ENCODE results near the gene DSP.

Gene DSP

DNA sequence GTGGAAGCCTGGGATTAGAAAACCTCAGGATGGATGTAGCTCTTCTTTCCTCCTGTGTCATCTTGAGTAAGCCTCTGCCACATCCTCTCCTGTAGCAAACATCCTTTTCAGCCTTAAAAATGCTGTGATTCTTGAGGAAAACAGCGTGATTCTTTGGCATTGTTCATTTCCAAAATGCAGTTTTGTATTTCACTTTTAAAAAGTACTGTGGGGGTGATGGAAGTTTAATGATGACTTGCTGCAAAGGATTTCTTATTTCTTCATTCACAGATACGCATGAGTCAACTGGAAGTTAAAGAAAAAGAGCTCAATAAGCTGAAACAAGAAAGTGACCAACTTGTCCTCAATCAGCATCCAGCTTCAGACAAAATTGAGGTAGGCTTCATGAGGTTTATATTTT lies 24.6 kb downstream of the DSP start:
- Histone ChIP-seq H3K9me3 (ENCODE audit: control insufficient read depth, low read depth, low read length) (no peaks in the 10 kb centered on the region), H3K9ac (ENCODE audit: low read length) (no peak overlapping the region), H3K4me3 (ENCODE audit: low read length) (no peak overlapping the region), H3K27ac (ENCODE audit: low read length) (no peak overlapping the region), H3K27me3 (ENCODE audit: control insufficient read depth, insufficient read depth, low read length) (no peaks in the 10 kb centered on the region), H3K4me1 (ENCODE audit: control insufficient read depth, low read depth, low read length) (no peaks in the 10 kb centered on the region), H3K36me3 (ENCODE audit: control insufficient read depth, low read depth, low read length) (peaks cover 61% of the 10 kb centered on the region)

GRCh38 chr6:7566617-7567173 lies 25.2 kb downstream of the DSP start:
- no peaks in the 10 kb centered on the region for H3K9me3 ChIP-seq (ENCODE audit: control insufficient read depth, low read depth, low read length)
- no peaks in the 10 kb centered on the region for H3K4me1 ChIP-seq (ENCODE audit: control insufficient read depth, low read depth, low read length)
- H3K4me3 ChIP-seq (ENCODE audit: low read length): no peak overlapping the region
- H3K27me3 ChIP-seq (ENCODE audit: control insufficient read depth, insufficient read depth, low read length): no peaks in the 10 kb centered on the region
- H3K9ac ChIP-seq (ENCODE audit: low read length): no peak overlapping the region
- H3K27ac ChIP-seq (ENCODE audit: low read length): no peak overlapping the region
- H3K36me3 ChIP-seq (ENCODE audit: control insufficient read depth, low read depth, low read length): peaks cover 67% of the 10 kb centered on the region

GRCh38 chr6:7568021-7568420 lies 26.6 kb downstream of the DSP start:
- Histone ChIP-seq H3K27ac (ENCODE audit: low read length) (no peak overlapping the region), H3K4me3 (ENCODE audit: low read length) (no peak overlapping the region), H3K9me3 (ENCODE audit: control insufficient read depth, low read depth, low read length) (no peaks in the 10 kb centered on the region), H3K4me1 (ENCODE audit: control insufficient read depth, low read depth, low read length) (no peaks in the 10 kb centered on the region), H3K27me3 (ENCODE audit: control insufficient read depth, insufficient read depth, low read length) (no peaks in the 10 kb centered on the region), H3K36me3 (ENCODE audit: control insufficient read depth, low read depth, low read length) (peaks cover 80% of the 10 kb centered on the region), H3K9ac (ENCODE audit: low read length) (no peak overlapping the region)

DNA sequence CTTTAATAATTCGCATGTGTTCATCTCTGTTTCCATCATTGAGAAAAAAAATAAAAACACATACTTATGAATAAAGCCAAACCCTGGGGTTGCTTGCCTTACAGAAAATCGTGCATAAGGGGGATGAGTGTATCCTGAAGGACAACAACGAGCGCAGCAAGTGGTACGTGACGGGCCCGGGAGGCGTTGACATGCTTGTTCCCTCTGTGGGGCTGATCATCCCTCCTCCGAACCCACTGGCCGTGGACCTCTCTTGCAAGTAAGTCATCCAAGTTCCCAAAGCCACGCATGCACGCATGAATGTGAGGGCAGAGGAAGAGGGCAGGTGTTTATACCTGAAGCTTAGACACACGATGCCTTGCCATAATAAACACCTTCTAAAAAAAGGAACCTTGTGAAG lies 27.6 kb downstream of the DSP start:
- H3K27ac ChIP-seq (ENCODE audit: low read length): no peak overlapping the region
- H3K27me3 ChIP-seq (ENCODE audit: control insufficient read depth, insufficient read depth, low read length): no peaks in the 10 kb centered on the region
- H3K36me3 ChIP-seq (ENCODE audit: control insufficient read depth, low read depth, low read length): peaks cover 79% of the 10 kb centered on the region

GRCh38 chr6:7572213-7572943 lies 30.9 kb downstream of the DSP start:
- Histone ChIP-seq H3K27me3 (ENCODE audit: control insufficient read depth, insufficient read depth, low read length) (no peaks in the 10 kb centered on the region), H3K4me1 (ENCODE audit: control insufficient read depth, low read depth, low read length) (no peaks in the 10 kb centered on the region), H3K27ac (ENCODE audit: low read length) (no peak overlapping the region), H3K36me3 (ENCODE audit: control insufficient read depth, low read depth, low read length) (peaks cover 88% of the 10 kb centered on the region), H3K9ac (ENCODE audit: low read length) (no peak overlapping the region), H3K4me3 (ENCODE audit: low read length) (no peak overlapping the region), H3K9me3 (ENCODE audit: control insufficient read depth, low read depth, low read length) (no peaks in the 10 kb centered on the region)

More for the DNA sequence above, 27.6 kb downstream of the DSP start:
- Histone ChIP-seq H3K9ac (ENCODE audit: low read length) (no peak overlapping the region), H3K4me3 (ENCODE audit: low read length) (no peak overlapping the region), H3K4me1 (ENCODE audit: control insufficient read depth, low read depth, low read length) (no peaks in the 10 kb centered on the region), H3K9me3 (ENCODE audit: control insufficient read depth, low read depth, low read length) (no peaks in the 10 kb centered on the region)

GRCh38 chr6:7574500-7574899 lies 33.0 kb downstream of the DSP start:
- no peaks in the 10 kb centered on the region for H3K27me3 ChIP-seq (ENCODE audit: control insufficient read depth, insufficient read depth, low read length)
- no peak overlapping the region for H3K27ac ChIP-seq (ENCODE audit: low read length)
- H3K9ac ChIP-seq (ENCODE audit: low read length): no peak overlapping the region
- H3K4me3 ChIP-seq (ENCODE audit: low read length): no peak overlapping the region
- H3K36me3 ChIP-seq (ENCODE audit: control insufficient read depth, low read depth, low read length): peaks cover 87% of the 10 kb centered on the region
- H3K4me1 ChIP-seq (ENCODE audit: control insufficient read depth, low read depth, low read length): no peaks in the 10 kb centered on the region
- H3K9me3 ChIP-seq (ENCODE audit: control insufficient read depth, low read depth, low read length): no peaks in the 10 kb centered on the region

DNA sequence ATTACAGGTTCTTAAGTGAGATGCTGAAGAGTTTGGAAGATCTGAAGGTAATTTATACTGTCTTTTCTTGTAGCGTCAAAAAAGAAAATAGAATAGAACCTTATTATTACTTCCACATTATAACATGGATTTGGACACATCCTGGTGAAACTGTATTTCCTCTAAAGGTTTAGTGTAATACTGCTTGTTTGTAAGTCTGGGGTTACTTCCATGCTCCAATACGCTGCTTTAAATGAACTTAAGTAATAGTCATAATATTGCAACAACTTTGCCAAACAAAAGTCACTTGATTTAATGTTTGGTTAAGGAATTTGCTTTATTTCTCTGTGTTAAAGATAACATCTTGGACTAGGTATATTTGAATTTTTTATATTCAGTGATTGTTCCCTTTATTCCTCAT lies 37.0 kb downstream of the DSP start:
- H3K9ac ChIP-seq (ENCODE audit: low read length): no peak overlapping the region
- H3K4me3 ChIP-seq (ENCODE audit: low read length): no peak overlapping the region
- H3K27ac ChIP-seq (ENCODE audit: low read length): no peak overlapping the region
- H3K9me3 ChIP-seq (ENCODE audit: control insufficient read depth, low read depth, low read length): no peaks in the 10 kb centered on the region
- H3K4me1 ChIP-seq (ENCODE audit: control insufficient read depth, low read depth, low read length): no peaks in the 10 kb centered on the region
- H3K27me3 ChIP-seq (ENCODE audit: control insufficient read depth, insufficient read depth, low read length): no peaks in the 10 kb centered on the region
- H3K36me3 ChIP-seq (ENCODE audit: control insufficient read depth, low read depth, low read length): peaks cover 83% of the 10 kb centered on the region

GRCh38 chr6:7578931-7579330 lies 37.5 kb downstream of the DSP start:
- H3K9ac ChIP-seq (ENCODE audit: low read length): no peak overlapping the region
- no peak overlapping the region for H3K4me3 ChIP-seq (ENCODE audit: low read length)
- H3K36me3 ChIP-seq (ENCODE audit: control insufficient read depth, low read depth, low read length): peaks cover 82% of the 10 kb centered on the region
- H3K27ac ChIP-seq (ENCODE audit: low read length): no peak overlapping the region
- H3K9me3 ChIP-seq (ENCODE audit: control insufficient read depth, low read depth, low read length): no peaks in the 10 kb centered on the region
- no peaks in the 10 kb centered on the region for H3K27me3 ChIP-seq (ENCODE audit: control insufficient read depth, insufficient read depth, low read length)
- H3K4me1 ChIP-seq (ENCODE audit: control insufficient read depth, low read depth, low read length): no peaks in the 10 kb centered on the region

DNA sequence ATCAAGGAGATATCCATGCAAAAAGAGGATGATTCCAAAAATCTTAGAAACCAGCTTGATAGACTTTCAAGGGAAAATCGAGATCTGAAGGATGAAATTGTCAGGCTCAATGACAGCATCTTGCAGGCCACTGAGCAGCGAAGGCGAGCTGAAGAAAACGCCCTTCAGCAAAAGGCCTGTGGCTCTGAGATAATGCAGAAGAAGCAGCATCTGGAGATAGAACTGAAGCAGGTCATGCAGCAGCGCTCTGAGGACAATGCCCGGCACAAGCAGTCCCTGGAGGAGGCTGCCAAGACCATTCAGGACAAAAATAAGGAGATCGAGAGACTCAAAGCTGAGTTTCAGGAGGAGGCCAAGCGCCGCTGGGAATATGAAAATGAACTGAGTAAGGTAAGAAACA lies 38.4 kb downstream of the DSP start:
- H3K4me1 ChIP-seq (ENCODE audit: control insufficient read depth, low read depth, low read length): no peaks in the 10 kb centered on the region
- H3K9me3 ChIP-seq (ENCODE audit: control insufficient read depth, low read depth, low read length): no peaks in the 10 kb centered on the region
- H3K27ac ChIP-seq (ENCODE audit: low read length): no peak overlapping the region
- peaks cover 78% of the 10 kb centered on the region for H3K36me3 ChIP-seq (ENCODE audit: control insufficient read depth, low read depth, low read length)
- no peak overlapping the region for H3K9ac ChIP-seq (ENCODE audit: low read length)
- H3K4me3 ChIP-seq (ENCODE audit: low read length): no peak overlapping the region
- H3K27me3 ChIP-seq (ENCODE audit: control insufficient read depth, insufficient read depth, low read length): no peaks in the 10 kb centered on the region

- H3K36me3 ChIP-seq (ENCODE audit: control insufficient read depth, low read depth, low read length): peaks cover 72% of the 10 kb centered on the region
- no peak overlapping the region for H3K9ac ChIP-seq (ENCODE audit: low read length)
- H3K9me3 ChIP-seq (ENCODE audit: control insufficient read depth, low read depth, low read length): no peaks in the 10 kb centered on the region
- H3K4me1 ChIP-seq (ENCODE audit: control insufficient read depth, low read depth, low read length): no peaks in the 10 kb centered on the region
- H3K4me3 ChIP-seq (ENCODE audit: low read length): no peak overlapping the region
- no peak overlapping the region for H3K27ac ChIP-seq (ENCODE audit: low read length)
- no peaks in the 10 kb centered on the region for H3K27me3 ChIP-seq (ENCODE audit: control insufficient read depth, insufficient read depth, low read length)
Measured at GRCh38 chr6:7580537-7580926, 39.1 kb downstream of the DSP start.

DNA sequence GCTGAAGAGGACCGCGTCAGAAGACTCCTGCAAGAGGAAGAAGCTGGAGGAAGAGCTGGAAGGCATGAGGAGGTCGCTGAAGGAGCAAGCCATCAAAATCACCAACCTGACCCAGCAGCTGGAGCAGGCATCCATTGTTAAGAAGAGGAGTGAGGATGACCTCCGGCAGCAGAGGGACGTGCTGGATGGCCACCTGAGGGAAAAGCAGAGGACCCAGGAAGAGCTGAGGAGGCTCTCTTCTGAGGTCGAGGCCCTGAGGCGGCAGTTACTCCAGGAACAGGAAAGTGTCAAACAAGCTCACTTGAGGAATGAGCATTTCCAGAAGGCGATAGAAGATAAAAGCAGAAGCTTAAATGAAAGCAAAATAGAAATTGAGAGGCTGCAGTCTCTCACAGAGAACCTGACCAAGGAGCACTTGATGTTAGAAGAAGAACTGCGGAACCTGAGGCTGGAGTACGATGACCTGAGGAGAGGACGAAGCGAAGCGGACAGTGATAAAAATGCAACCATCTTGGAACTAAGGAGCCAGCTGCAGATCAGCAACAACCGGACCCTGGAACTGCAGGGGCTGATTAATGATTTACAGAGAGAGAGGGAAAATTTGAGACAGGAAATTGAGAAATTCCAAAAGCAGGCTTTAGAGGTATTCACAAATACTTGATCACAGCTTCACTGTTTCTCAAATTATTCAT lies 39.6 kb downstream of the DSP start:
- H3K9me3 ChIP-seq (ENCODE audit: control insufficient read depth, low read depth, low read length): no peaks in the 10 kb centered on the region
- H3K4me1 ChIP-seq (ENCODE audit: control insufficient read depth, low read depth, low read length): no peaks in the 10 kb centered on the region
- no peak overlapping the region for H3K4me3 ChIP-seq (ENCODE audit: low read length)
- H3K27me3 ChIP-seq (ENCODE audit: control insufficient read depth, insufficient read depth, low read length): no peaks in the 10 kb centered on the region
- no peak overlapping the region for H3K27ac ChIP-seq (ENCODE audit: low read length)
- H3K9ac ChIP-seq (ENCODE audit: low read length): no peak overlapping the region
- peaks cover 67% of the 10 kb centered on the region for H3K36me3 ChIP-seq (ENCODE audit: control insufficient read depth, low read depth, low read length)
